ENCODE results near the gene PON2. TPM values are rescaled to one million over a fixed set of nuclear protein-coding genes. Genes with fewer than 3 reads are reported as not detected.
"Not testable (repeated sequence)": the region's sequence is repeated elsewhere in the genome, so short reads cannot be mapped to it uniquely, and the experiment has no call there.

Gene PON2
- polyA plus RNA-seq, 10 donors = 59.1 to 197 (median 91.9) TPM

DNA sequence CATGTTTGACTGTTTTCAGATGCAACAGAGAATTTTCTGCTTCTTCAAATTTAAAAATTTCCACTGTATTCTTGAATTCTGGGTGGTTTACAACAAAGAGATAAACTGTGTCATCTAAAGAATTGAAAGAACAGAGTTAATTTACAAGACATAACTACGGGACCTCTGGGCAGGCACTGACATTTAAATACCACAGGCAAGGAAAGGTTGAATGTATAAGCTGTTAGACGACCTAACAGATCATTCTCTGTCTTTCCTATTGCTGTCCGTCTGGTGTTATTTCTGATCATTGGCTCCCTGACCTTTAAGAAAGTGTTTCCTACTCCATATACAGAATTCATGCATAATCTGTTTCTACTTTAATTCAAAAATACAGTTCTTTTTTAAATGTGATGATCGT lies 23.2 kb downstream of the PON2 start:
- no peak for DNase-seq

DNA sequence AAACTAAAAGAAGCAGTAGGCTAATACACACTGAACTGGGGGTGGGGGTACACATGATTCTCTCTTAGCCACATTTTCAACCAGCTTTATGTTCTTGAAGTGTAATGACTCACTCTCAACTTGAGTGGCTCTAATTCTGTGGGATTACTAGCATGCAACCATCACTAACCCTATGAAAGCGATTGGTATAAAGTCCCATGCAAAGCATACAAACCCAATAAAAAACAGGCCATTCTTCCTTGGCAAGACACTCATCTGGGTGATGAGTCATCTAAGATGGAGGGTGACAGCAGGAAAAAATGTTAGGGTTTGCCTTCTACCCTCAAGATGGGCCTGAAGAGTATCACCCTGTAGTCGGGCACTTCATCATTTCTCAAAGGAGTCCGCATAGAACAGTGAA lies 23.8 kb downstream of the PON2 start:
- no peak for DNase-seq

DNA sequence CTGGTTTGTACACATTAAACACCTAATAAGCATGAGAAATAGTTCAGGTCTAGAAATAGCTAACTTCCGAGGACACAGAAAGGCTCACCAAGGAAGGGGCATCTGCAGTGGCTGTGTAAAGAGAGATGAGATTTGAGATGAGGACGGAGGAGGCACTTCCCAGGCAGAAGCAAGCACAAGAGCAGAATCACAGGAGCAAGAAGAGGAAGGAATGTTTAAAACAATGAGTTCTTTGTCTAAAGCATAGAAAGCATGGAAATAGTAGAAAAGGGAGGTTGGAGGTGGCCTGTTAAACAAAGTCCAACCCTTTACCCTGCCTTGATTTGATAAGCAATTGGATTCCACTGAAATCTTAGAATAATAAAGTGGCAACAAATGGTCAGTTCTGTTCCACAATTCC lies 27.1 kb downstream of the PON2 start:
- DNase-seq = no peak

- no peak for DNase-seq
Observed at GRCh38 chr7:95405800-95406199, 29.0 kb downstream of the PON2 start.

GRCh38 chr7:95405208-95405607 lies 29.6 kb downstream of the PON2 start:
- no peak for DNase-seq

DNA sequence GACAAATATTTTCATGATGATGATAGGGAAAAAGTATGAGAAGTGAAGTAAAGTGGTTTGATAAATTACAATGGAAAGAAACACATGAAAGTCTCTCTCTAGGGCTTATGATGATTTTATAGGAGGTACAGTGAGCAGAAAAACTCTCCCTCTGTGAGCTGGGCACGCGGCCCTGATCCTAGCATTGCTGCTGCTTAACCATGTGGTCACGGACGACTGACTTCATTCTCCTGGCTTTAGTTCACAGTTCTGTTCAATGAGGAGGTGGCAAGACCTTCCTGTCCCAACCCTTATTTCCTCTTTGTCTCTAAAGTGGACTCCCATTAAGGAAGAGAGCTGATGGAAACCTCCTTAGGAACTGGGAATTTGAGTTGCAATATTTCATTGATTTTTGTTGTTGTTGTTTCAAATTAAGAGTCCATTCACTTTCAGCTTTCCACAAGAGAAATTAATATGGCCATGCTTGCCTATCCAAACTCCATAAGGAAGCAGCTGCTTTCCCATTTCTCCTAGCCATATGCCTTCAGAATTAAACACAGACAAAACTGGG lies 30.4 kb downstream of the PON2 start:
- DNase-seq = peak in 2 of 3 donors; percentile 16 to 54

DNA sequence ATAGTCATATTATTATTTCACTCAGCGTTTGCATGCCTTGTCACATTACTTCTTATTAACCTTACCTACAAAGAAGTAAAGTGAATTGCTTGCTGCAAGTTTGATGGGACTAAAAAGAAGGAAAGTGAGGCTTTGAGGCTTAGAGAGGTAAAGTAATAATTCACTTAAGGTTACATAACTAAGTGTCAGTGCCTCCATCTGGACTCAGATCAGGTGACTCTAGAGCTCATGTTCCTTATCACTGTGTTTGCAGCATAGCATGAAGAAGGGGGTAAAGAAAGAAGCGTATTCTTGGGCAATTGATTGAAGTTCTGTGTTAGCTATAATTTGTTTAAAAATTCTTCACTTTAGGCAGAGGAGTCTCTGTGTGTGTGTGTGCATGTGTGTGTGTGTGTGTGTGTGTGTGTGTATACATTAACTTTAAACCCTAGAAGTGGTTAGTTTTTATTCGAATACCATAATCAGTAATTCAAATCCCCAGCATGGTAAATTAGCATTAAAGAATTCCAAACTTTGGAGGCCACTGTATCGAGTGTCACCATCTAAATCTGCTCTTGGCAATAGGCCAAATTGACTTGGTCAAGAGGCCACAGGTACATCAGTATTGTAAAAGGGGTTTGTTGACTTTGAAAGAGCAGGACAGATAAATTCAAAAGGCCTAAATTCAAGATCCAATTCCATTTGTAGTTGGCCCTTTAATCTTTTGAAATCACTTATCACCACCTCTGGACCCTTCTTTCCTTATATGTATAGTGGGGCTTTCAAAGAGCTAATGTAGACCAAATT lies 36.5 kb downstream of the PON2 start:
- no peak for DNase-seq

DNA sequence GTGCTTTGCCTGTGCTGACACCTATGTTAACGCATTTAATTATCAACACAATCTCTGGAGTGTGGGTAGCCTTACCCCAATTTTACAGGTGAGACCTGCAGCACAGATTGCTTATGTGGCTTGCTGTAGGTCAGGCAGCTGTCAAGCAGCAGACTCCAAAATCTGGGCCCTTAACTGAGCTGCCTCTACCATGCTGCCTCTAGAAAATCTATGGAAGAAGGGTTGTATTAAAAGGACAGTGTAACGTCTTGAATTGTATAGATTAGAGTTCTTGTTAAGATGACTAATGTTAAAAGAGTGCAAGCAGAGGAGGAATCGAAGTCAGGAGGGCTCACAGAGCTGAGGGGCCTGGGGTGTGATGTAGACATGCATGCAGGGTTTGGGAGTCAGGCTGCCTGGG lies 37.4 kb downstream of the PON2 start:
- DNase-seq = no peak

DNA sequence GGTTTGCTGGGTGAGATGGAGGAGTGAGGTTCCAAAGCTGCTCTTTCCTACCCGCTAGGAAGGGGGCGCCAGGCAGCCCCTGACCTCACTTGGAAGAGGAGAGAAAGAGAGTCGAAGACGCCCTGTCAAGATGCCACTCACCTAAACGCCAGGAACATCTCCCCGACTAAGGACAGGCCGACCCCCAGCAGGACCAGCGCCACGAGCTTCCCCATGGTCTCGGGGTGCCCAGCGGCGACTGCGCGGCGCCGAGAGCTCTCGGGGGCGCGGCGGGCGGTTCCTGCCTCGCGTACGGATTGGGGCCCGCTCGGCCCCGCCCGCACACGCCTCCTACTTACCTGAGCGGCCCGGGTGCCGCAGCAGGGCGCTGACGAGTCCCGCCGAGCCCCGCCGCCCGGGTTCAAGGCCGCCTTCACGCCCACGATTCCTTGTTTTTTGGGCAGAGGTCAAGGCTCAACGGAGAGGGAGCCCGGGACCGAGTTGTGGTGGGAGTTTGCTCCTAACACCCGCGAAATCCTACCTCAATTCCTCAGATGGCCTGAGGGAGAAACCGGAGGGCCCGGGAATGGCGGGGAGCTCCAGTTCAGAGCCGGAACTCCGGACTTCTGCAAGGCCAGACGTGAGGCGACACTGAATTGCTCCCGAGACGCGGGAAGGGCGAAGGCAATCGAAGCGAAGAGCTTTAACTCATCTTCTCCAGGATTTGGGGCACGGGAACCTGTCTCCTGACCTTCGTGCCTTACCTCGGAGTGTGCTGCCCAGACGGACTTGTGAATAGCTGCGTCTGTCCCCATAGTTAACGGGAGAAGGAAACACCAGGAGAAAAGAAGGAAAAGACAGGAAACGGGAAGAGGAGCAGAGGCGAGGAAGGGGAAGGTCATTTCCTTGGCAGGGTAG lies 38.4 kb downstream of the PON2 start, which contains the start of gene PON3:
PON3 (minus strand) TSS at position 240 of the 897 bp plus-strand sequence; CDS start at position 215, 25 bp downstream.
- DNase-seq = peak in 2 of 3 donors; percentile 30 to 71

- no peak for DNase-seq
Observed at GRCh38 chr7:95395755-95396135, 39.1 kb downstream of the PON2 start.

GRCh38 chr7:95394370-95394769 lies 40.5 kb downstream of the PON2 start:
- DNase-seq = no peak

DNA sequence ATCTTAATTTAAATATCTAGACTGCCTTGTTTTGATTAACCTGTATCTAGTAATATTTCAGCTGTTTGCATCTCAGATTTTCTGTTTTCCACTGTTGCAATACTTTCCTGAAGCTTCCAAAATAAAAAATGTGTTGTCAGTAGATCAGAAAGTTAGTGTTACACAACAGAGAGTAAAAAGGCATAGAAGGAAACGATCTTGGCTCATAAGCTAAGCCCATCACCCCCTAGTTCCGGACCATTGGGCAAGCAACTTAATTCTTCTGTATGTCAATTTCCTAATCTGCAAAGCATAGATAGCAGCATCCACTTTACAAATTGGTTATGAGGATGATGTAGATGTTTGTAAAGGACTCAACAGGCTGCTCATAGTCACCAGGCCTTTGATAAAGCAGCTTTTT lies 43.1 kb downstream of the PON2 start:
- no peak for DNase-seq

DNA sequence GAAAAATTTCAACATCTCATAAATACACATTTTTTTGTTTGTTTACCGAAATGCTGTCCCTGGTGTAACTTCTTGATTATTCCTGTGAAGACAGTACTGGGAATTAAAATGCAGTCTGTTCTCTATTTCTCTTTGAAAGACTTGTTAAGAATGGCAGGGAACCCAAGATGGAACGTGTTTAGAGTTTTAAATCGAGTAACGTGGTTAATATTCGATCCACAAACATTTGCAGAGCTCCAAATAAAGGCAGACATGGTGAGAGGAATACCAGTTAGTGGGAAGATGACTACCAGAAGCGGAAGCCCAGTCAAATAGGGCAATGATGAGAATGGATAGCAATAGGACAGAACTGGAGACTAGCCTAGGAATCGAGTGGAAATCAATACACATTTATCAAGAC lies 45.3 kb downstream of the PON2 start:
- no peak for DNase-seq

DNA sequence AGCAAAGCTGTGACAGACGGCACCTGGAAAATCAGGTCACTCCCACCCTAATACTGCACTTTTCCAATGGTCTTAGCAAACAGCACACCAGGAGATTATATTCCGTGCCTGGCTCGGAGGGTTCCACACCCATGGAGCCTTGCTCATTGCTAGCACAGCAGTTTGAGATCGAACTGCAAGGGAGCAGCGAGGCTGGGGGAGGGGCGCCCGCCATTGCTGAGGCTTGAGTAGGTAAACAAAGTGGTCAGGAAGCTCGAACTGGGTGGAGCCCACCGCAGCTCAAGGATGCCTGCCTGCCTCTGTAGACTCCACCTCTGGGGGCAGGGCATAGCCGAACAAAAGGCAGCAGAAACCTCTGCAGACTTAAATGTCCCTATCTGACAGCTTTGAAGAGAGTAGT lies 55.4 kb downstream of the PON2 start:
- DNase-seq = not testable (repeated sequence)

DNA sequence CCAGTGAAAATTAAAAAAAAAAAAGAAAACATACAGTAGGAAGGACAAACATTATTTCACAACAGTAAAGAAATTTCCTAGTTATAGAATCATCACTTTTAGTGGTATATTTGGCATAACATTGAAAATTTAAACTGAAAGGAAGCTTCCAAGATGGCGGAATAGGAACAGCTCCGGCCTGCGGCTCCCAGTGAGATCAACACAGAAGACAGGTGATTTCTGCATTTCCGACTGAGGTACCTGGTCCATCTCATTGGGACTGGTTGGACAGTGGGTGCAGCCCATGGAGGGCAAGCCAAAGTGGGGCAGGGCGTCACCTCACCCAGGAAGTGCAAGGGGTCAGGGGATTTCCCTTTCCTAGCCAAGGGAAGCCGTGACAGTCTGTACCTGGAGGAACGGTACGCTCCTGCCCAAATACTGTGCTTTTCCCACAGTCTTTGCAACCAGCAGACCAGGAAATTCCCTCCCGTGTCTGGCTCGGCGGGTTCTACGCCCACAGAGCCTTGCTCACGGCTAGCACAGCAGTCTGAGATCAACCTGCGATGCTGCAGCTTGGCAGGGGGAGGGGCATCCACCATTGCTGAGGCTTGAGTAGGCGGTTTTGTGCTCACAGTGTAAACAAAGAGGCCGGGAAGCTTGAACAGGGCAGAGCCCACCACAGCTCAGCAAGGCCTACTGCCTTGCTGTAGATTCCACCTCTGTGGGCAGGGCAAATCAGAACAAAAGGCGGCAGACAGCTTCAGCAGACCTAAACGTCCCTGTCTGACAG lies 58.0 kb downstream of the PON2 start:
- DNase-seq = no peak

DNA sequence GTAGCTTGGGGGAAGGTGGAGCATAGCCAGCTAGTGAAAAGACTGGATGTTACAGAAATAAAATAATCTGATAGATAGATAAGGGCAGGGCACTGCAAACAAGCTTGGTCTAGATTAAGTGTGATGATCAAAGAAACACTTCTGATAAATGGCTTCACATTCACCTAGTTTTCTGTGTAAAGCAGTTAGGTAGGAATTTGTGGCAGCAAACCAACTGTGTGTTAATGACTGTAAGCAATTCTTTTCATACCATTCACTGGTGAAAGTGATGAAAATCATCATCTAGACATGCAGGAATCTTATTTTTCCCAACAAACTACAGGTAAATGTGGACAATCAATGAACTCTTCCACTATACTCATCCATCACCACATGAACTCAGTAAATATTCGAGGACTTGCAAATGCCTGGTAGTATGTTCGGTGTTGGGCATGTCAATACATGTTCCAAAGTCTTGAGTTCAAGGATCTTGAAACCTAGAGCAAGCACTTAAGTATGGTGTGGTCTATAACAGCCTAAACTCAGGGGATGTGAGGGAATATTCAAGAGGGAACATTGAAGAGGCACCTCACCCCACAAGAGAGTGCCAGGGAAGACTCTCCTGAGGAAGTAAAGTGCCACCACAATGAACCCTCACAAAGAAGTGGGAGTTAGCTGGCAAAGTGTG lies 59.1 kb downstream of the PON2 start:
- DNase-seq = no peak

DNA sequence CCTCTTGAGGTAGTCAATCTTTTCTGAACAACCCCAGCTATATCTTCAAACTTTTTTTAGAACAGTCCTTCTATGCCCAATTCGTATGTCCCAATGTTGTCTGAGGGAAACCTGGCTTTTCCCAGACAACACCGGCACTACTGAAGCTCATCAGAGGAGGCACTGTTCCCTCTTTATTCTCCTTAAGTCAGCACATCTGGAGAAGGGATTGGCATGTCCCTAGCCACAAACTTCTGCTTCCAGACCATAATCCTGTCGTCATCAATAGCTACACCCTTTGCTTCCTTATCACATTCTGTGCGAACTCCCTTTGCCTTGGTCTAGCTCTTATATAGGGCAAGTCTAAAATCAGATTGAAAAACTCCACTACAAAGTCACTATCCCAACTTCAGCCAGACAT lies 61.5 kb downstream of the PON2 start:
- DNase-seq = no peak

GRCh38 chr7:95368235-95368634 lies 66.6 kb downstream of the PON2 start:
- no peak for DNase-seq

DNA sequence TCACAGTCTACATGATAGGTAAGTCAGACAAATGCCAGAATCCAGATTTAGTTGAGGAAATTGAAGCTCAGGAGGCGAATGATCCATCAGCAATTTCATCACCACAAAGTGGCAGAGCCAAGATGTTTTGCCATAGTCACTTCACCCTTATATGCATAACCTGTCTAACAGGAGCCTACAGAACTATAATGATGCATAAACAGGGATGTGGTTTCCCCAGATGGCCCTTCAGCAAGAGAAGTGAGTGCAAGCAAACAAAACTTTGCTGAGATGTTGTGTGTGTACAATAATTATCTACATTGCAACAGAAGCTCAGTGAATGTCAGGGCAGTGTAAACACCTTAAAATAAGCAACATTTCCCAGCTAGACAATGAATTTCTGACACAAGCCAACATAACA lies 67.2 kb downstream of the PON2 start:
- DNase-seq = no peak

GRCh38 chr7:95365151-95365550 lies 69.7 kb downstream of the PON2 start:
- no peak for DNase-seq

DNA sequence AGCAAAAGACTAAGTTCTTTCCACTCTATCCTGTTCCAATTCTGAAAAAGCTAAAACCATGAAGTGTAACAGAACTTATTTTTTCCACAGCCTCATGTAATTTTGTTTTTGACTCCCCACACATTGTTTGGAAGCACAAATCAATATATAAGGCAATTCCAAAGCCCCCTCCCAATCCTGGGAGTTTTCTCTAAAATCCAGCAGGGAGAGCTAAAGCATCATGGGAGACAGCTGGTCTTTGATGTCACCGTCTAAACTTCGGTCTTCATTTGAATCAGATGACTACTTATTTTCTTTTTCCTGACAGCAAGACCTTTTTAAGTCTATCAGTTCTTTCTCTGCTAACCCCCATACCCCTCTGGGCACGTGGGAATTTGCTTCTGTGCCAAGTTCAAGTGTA lies 77.2 kb downstream of the PON2 start:
- DNase-seq = no peak
